ENCODE results near the gene CEP112.

Gene CEP112

DNA sequence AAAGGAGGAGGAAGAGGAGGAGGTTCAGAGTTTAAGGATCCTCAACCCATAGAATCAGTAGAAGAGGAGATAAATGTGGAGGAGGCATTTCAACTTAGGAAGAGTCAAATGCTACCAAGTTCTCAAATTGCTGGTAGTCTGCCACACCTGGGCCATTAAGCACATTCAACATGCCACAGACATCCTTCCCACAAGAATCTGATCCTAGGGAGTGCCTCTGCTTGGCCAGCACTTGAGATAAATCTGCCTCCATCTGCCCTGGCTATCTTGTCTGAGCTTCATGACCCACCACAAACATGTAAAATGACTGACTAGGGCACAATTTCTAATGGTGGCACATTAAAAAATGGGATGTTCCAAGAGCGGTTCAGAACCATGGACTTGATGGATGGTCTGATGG, 593.2 kb downstream of the CEP112 start:
- no peak for DNase-seq (ENCODE audit: low read depth in 3 of 3)

DNA sequence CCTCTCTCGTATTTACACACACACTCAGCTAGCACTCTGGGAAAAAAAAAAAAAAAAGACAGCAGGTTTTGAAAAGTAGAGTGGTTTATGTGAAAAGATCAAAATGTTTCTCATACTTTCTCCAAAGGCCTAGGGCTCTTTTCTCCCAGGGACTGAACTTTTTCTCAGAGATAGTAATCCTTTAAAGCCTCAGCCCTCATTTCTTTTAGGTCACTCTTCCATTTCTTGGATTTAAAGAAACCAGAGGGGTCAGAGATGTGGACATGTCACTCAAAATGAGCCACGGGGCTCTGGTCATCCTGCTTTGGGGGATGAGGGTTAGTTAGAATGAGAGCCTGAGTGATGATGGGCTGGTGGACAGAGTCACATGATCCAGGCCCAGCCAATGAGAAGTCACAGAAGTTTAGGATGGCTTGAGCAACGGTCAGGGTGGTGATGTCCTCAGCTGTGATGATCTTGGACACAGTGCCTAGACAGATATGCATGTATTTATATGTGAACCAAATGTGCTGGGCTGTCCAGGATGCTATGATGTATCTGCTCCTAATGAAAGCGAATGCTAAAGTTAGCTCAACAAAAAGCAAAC, 596.8 kb downstream of the CEP112 start:
- DNase-seq (ENCODE audit: low read depth in 3 of 3) = no peak

DNA sequence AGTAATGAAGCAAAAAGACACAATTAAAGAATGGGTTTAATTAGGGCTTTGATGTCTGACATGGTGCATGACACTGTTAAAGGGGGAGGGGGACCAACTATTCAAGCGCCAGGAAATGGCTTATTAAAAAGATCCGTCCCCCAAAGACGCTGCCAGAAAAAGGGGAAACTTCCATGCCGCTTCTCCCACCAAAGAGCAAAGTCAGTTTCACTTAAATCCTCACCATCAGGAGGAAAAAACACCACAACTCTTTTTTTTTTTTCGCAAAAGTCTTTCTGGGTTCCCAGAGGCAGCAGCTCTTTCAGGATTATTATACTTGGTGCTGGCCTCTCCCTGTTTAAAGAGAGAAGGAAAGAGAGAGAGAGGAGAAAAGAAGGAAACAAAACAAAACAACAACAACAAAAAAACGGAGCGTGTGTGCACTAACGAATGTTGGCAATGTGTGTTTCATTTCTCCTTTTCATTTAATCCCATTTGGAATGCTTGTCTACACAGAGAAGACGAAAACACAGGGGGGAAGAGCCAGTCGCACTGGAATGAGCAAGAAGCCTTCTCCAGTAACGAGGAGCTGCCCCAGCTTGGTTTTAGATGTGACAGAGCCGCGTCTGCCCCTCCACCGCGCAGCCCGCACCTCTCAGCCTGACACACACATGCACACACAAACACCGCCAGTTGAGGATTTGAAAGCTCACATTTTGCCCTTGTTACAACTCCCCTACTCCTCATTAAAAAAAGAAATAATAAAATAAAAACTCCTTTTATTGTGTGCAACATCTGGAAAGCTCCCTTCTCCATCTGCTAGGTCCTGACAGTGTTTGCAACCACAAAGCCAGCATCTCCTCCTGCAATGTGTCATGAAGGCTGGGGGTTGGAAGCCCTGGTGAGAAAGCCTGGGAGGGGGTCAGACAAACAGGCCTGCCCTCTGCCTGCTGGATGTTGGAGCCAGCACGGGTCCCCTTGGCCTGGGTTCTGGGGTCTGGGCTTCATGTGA, 597.8 kb downstream of the CEP112 start:
- DNase-seq (ENCODE audit: low read depth in 3 of 3) = no peak

DNA sequence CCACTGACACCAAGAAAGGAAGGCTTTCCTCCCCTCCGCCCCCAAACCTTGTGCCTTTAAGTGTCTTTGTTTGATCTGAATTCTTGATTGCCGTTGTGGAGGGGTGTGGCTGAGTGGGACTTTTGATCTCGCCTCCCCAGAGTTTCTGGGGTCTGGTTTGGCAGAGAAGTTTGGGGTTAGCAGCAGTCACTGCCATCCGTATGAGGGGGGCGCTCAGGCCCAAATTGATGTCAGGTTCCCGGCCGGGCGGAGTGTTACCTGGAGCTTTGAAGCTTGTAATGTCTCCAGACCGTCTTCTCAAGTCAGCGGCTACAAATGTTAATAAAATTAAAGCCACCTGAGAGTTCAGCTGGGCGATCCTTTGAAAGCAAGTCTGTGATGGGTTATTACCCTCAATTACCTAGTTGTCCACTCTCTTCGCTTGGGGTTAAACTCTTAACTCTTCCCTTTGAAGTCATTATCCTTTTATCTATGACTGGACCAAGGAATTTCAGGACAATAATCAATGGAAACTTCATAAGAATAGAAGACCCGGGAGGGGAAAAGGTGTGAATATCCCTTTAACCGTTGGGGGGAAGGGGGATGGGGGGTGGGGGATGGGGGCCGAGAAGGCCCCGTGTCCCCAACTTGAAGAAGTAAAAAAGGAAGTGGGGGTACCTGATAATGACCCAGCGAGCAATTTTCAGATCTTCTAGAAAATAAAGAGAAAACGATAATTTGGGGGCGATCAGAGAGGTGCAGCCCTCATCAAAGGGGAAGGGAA, 598.7 kb downstream of the CEP112 start:
- no peak for DNase-seq (ENCODE audit: low read depth in 3 of 3)

DNA sequence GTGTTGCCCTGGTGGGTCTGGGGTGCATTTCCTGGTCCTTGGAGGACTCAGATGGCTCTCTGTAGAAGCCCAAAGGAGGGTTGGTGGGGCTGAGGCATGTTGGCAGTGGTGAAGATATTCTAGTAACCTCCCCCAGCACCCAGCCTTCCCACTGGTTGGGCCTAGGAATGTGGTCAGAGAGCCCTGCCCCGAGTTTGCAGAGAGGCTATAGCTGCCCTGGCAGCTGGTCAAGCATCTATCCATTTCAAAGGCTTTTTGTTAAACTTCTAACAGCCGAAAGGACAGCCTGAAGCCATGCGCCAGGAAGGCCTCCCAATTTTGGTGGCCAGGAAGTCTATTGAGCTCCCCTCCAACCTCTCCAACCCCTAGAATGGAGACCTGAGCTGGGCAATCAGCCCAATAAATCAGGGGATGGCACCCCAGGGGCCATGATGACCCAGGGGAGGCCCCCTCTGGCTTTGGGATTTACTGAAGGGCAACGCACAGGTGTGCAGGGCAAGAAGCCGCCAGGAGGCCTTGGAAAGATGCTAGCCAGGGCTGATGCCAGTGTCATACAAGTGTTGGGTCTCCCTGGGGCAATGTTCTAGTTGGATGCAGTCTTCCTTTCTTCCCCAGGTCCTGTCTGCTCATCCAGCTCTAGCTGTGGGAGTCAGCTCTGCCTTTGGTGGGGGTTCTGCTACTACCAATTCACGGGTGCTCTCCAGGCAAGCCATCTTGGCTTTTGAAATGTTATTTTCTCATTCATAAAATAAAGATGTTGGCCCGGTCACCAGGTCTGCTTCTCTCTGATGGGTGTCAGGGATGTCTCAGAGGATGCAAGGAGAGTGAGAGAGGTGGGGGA, 599.6 kb downstream of the CEP112 start:
- no peak for DNase-seq (ENCODE audit: low read depth in 3 of 3)

DNA sequence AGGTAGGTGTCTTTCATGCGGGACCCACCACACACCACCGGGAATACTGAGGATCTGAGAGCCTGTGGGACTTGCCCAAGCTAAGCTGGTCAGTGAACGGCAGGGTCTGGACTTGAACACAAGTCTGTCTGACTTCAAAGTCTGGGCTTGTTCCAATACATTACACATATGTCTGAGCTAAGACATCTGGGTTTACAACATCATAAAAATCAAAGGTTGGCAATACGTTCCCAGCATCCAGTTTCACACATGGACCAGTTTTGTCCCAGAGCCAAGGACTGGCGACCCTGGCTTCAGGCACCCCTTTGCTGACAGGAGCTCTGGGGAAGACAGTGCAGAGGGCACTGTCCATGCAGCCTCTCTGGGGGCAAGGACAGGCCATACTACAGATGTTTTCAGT, 602.6 kb downstream of the CEP112 start:
- DNase-seq (ENCODE audit: low read depth in 3 of 3) = no peak

DNA sequence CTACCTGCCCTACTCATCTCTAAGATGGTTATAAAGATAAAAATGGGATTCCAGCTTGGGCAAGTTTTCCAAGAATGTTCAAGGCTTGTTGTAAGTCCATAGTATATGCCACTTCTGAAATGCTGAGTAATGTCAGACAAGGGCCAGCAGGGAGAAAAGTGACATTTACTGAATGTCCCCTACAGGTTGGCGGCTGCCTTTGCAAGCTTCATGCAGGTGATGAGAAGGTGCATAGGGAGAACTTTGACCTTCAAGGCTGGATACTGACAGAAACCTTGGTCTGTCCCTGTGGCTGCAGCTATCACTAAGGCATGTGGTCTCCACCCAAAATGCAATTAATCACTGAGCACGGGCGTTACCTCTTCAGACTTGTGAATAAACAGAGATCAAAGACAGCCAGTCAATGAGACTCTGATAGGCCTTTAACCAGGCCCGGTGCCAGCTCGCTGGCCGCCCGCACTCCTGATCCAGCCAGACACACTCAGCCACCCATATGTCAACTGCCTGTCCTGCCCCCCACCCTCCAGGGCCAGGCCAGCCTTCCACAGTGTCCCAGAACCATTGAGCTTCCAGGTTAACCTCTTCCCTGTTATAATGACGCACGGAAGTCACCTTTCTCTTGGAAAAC, 603.6 kb downstream of the CEP112 start:
- DNase-seq (ENCODE audit: low read depth in 3 of 3) = no peak

DNA sequence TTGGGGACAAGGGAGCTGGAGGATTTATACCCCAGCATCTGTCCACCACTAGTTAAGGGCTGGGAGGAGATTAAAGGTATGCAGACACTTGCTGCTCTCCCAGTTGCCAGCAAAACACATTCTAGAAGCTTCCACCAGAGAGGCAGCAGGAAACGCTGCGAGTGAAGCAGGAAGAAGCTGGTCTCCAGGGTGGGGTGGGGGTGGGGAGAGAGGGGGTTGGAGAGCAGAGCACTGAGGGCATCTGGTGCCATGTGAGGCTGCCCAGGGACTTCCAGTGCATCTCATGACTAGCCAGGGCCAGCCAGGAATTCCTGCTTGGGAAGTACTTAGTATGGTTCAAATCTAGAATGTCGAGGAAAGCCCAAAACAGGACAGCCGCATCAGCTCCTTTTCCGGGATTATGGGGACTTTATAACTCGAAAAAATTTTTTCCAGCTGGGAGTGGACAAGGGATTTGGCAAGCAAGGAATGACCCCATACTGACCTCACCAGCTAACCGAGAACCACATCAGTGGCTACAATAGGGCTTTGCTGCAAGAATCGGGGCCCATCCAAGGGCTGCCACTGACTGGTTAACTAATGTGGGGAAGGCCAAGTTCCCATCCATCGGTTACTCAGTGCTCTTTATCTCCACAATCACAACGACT, 604.3 kb downstream of the CEP112 start:
- no peak for DNase-seq (ENCODE audit: low read depth in 3 of 3)

DNA sequence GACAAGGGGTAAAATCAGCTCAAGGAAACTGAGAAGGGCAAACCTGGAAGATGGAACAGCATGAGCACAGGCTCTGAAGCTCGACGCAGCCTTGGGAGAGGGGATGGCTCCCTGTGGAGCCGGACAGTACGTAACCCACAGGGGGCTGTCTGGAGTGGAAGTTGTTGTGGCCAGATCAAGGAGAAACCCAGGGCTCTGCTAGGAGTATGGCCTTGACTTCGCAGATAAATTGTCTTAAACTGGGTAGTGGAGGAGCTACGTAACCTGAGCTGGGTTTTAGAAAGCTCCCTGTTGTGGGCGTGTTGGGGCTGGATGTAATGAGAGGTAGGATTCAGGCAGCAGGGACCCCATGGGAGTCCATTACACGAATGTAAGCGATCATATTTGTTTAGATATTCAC, 605.0 kb downstream of the CEP112 start:
- DNase-seq (ENCODE audit: low read depth in 3 of 3) = no peak

Data from stimulated activated CD4-positive, alpha-beta T cell treated with anti-CD3 and anti-CD28 coated beads, TNF-alpha, amount 100 ng/mL, for 24 hours (primary cell).